Measurements from ENCODE around the gene CARD19.

DNA sequence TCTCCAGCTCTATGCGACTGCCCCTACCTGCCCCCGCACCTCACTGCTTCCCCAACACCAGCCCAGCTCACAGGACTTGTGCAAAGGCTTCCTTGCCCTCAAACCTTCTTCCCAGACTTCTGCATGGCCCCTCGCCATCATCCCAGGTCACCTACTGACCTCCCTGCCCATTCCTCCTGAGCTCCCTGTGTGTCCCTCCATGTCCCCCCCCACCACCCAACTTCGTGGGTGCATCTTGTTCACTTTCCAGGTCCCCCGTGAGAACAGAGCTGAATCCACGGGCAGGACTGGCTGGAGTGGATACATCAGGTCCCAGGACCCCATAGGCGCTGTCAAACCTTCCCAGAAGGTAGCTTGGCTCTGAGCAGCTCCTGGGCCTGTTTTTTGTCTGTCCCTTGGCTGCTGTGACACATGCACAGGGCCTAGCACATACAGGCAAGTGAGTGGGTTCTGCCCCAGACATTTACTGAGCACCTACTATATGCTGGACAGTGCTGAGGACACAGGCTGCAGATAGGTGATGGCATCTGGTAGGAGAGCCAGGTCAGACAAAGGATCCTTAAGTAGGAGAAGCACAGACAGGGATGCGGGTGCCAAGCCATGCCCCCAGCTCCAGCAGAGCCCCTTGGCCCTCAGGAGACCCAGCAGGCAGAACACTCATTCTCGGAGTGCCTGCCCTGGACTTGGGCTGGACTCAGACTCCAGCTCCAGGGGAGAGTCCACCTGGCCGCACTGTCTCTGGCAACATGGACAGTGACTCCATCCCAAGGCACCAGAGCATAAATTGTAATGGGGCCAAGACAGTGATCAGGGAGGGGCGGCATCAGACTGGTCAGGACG is 23.1 kb downstream of the CARD19 start:
- TF ChIP-seq, protein P1, sequence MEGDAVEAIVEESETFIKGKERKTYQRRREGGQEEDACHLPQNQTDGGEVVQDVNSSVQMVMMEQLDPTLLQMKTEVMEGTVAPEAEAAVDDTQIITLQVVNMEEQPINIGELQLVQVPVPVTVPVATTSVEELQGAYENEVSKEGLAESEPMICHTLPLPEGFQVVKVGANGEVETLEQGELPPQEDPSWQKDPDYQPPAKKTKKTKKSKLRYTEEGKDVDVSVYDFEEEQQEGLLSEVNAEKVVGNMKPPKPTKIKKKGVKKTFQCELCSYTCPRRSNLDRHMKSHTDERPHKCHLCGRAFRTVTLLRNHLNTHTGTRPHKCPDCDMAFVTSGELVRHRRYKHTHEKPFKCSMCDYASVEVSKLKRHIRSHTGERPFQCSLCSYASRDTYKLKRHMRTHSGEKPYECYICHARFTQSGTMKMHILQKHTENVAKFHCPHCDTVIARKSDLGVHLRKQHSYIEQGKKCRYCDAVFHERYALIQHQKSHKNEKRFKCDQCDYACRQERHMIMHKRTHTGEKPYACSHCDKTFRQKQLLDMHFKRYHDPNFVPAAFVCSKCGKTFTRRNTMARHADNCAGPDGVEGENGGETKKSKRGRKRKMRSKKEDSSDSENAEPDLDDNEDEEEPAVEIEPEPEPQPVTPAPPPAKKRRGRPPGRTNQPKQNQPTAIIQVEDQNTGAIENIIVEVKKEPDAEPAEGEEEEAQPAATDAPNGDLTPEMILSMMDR (IDR thresholded peaks at IDR 0.05) = no peak
- no peak for TF ChIP-seq ZFX (IDR thresholded peaks at IDR 0.05; ENCODE audit: borderline replicate concordance)
